Islet of Langerhans (tissue), 1 donor: ENCODE measurements around the gene RUSF1.
"Not testable (repeated sequence)": the region's sequence is repeated elsewhere in the genome, so short reads cannot be mapped to it uniquely, and the experiment has no call there.

Experiments
- FAIRE-seq: peaks from one replicate; lab custom pipeline; 2011; peaks lifted over from hg19 to GRCh38; lab: Jason Lieb, UNC

Gene RUSF1

DNA sequence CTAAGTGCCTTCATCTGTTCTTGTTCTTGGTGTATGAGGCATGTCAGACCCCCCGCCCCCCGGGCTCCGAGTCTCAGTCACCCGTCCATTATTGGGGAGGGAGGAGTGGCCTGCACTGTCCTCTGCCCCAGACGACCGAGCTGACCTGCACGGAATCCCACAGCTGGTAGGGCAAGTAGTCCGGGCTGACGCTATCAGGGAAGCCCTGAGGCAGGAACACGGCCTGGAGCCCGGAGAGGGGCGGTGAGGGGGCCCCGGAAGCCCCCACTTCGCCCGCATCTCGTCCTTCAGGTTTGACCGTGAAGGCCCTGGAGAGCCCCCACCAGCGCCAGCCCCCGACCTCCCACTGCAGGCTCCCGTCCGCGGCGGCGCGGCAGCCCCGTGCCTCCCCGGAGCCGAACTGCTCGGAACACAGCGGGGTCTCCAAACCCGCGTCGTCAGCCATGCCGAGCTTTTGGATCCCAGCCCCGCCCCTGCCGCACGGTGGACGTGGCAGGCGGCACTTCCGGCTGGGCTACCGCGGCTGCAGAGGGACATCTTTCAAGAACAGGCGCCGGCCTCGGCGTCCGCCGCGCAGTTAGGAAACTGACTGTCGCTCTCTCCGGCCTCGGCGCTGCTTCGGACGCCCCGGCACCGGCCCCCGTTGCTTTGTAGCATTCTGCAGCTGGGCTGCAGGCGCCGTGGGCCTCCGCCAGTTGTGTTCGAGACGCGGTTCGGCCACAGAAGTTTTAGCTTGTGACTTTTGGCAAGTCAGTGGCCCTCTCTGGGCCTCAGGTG, at the start of gene RUSF1:
Gene RUSF1 (minus strand): TSS at position 463 of the 777 bp plus-strand sequence. CDS start 18 bp downstream, at position 445.
- FAIRE-seq = no peak

DNA sequence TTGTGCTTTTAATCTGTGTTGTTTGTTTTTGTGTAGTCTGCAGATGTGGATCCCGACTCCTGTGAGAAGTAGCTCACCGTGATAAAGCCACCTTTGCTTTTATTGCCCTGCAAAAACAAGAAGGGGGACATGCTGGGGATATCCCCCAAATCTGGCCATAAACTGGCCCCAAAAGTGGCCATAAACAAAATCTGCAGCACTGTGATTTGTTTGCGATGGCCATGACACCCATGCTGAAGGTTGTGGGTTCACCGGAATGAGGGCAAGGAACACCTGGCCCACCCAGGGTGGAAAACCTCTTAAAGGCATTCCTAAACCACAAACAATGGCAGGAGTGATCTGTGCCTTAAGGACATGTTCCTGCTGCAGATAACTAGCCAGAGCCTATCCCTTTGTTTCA, 34.6 kb upstream of the RUSF1 start:
- no peak for FAIRE-seq

DNA sequence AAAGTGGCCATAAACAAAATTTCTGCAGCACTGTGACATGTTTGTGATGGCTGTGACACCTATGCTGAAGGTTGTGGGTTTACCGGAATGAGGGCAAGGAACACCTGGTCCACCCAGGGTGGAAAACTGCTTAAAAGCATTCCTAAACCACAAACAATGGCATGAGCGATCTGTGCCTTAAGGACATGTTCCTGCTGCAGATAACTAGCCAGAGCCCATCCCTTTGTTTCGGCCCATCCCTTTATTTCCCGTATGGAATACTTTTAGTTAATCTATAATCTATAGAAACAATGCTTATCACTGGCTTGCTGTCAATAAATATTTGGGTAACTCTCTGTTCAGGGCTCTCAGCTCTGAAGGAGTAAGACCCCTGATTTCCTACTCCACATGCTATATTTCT, 31.6 kb upstream of the RUSF1 start:
- not testable (repeated sequence) for FAIRE-seq

DNA sequence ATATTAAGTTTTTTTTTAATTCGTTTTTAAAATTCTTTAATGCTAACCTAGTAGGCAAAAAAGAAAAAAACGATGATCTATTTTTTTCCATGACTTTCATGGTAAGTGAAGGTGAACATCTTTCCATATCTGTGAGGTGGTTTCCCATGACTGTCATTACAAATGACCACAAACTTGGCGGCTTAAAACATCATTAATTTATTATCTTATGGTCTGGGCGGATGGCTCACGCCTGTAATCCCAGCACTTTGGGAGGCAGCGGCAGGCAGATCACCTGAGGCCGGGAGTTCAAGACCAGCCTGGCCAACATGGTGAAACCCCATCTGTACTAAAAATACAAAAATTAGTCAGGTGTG, 30.0 kb upstream of the RUSF1 start:
- not testable (repeated sequence) for FAIRE-seq

DNA sequence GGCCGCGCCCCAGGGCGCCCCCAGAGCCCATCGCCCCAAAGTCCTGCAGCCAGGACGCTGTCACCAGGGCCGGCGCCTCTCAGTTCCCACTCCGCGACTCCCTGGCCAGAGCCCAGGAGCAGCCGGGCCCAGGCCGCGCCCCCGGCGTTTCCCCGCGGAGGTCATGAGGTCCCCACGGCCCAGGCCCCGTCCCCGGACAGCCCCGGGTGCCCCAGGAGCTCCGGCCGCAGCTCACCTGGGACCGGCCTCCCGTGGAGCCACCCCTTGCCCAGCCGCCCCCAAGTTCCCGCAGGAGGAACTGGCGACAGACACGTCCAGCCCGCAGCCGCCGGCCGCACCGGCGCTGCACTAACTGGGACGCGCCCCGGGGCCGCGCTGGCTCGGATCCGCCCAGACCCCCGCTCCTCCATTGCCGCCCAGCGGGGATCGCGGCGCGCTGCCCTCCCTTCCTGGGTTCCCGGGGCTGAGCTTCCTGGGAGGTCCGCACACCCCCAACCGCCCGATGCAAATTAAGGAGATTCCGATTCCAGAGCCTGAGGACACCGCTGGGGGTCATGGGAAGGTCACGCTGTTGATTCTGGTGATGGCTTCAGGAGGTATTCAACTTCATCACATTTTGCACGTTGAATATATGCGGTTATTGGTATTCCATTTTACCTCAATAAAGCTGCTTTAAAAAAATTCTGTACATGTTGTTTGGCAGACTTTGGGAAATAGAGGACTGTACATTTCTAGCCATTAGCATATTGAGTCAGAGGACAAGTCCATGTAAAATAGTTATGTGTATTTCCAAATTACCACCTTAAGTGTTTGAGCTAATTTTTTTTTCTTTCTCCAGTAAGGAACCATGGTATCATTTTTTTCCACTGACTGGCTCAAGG, 29.4 kb upstream of the RUSF1 start:
- FAIRE-seq = no peak

DNA sequence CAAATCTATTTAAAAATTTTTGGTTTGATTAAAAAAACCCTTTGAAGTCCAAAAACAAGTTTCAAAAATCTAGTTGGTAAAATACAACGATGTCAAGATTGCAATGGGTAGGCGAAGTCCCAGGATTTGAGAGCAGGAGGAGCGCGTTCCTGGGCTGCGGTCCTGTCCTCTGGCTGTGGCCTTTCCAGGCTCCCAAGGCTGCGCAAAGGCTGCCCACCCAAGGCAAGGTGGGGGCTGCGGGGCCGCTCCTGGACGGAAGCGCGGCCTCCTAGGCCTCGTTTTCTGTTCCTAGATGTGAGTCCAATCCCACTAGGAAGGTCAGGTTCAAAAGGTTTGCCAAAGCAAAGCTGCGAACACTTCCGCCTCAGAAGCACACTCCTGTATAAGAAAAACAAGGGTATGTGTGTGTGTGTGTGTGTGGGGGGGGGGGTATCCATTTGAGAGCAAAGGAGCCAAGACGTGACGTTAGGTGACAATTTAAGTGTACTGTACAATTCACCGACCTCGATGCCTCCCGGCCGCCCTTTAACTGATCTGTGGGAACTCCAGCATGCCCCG, 28.7 kb upstream of the RUSF1 start:
- FAIRE-seq = no peak

DNA sequence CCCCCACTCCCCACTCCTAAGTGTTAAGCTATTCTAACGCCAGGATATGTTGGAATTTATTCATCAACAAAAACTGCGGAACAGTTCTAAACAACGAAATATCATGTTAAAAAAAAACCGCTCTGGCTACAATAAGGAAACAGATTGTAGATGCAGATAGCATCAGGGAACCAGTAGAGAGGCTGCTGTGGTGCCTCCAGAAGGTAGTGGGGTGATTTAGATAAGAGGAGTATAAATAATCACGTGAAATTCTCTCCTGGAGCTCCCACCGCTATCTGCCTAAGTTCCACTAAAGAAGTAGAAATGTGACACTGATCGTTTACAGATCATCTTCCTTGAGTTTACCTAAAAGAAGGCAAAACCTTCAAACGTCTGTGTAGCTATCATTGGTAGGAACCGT, 27.5 kb upstream of the RUSF1 start:
- FAIRE-seq = no peak

DNA sequence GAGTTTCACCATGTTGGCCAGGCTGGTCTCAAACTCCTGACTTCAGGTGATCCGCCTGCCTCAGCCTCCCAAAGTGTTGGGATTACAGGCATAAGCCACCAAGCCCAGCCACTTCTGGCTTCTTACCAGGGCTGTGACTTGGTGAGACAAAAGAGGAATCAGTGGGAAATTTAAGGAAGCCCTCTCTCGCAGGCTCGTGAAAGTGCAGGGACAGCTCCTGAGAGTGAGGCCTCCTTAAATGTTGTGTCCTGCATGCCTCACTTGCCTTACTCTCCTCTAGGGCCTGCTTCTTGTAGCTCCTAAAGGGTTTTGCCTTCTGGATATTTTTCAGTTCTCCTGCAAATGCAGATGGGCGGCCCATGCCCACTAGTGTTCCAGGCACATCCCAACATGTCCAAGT, 24.7 kb upstream of the RUSF1 start:
- FAIRE-seq = no peak

DNA sequence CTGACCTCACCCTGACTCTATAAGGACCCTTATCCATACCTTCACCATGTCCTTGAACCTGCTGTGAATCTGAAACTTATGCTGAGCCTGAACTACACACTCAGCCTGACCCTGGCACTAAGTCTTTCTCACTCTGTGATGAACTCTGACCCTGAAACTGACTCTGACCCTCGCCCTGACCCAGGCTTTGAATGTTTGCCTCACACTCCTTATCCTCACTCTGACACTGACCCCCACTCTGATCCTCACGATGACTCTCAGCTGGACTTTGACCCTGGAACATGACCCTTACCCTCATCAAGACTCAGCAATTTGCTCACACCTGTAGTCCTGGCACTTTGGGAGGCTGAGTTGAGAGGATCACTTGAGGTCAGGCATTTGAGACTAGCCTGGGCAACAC, 23.9 kb upstream of the RUSF1 start:
- FAIRE-seq = no peak

DNA sequence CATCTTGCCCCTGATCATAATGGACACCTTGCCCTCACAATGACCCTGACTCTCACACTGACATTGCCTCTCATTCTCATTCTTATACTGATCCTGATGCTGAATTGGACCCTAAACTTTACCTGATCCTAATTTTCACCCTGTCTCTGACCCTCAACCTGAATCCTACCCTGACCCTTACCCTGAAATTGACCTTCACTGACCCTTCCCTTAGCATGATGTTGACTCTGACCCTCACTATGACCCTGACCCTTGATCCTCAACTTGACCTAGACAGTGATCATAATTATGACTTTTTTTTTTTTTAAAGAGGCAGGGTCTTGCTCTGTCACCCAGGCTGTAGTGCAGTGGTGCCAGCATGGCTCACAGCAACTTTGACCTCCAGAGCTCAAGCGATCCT, 22.9 kb upstream of the RUSF1 start:
- FAIRE-seq = no peak

DNA sequence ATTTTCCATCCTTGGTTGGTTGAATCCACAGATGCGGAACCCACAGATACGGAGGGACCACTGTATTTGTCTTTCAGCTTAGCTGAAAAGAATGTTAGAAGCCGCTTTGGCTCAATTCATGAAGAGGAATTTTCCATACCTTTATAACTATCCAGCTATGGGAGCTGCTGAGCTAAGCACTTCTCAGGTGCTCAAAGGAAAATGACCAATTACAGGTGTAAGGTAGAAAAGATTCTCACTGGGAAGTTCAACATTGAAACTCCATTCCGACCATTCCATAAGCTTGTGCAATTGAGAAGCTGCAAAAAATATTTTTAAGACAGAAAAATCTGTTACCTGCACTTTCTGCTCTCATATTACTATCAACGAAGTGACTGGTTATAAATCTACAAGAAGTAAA, 22.2 kb upstream of the RUSF1 start:
- no peak for FAIRE-seq

DNA sequence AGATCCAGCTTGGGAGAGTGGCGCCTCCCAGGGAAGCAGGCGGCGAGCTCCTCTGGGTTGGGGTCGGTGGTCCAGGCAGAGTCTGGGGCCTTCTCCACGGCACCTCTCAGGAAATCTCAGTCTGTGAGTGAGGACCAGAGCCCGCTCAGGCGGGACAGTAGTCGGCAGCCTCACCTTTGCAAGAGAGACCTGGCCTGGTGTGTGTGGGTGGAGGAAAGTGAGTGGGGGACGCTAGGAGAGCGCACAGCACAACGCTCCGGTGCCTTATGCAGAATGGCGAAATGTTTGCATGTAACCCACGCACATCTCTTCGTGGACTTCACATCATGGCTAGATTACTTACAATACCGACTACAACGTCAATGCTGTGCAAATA, 21.7 kb upstream of the RUSF1 start:
- FAIRE-seq = no peak

DNA sequence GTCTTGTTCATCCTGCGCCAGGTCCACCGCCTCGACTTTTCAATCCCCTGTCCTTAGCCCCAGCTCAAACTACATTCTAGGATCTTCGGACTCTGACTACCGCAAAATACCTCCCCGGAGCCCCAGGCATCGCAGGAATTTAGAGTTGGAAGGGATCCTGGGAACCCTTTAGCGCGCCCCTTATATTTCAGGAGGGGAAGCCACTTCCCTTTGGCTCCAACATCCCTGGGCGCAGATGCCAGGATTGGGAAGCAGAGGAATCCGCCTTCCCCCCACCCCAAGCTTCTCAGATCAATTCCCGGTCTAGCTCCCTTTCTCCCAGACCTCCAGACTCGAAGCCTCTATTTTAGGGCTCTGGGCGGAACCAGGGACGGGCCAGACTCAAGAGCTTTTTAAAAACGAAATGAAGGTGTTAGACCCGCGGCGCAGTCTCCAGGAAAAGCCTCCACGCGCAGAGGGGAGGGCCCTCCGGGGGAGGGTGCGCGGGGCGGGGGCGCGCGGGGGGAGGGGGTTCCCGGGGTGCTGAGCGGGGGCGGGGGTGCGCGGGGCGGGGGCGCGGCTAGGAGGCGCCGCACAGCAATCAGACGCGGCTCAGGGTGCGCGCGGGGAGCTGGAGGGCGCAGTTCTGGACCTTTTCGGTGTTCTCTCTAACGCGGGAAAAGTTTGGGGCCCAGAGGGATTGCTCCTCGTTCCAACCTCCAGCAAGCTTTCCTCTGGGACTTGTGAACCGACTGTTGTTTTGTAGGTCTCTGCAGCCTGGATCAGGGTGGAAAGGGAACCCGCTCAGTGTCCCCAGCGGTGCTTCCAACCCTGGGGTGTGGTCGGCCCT, 21.1 kb upstream of the RUSF1 start:
- no peak for FAIRE-seq

DNA sequence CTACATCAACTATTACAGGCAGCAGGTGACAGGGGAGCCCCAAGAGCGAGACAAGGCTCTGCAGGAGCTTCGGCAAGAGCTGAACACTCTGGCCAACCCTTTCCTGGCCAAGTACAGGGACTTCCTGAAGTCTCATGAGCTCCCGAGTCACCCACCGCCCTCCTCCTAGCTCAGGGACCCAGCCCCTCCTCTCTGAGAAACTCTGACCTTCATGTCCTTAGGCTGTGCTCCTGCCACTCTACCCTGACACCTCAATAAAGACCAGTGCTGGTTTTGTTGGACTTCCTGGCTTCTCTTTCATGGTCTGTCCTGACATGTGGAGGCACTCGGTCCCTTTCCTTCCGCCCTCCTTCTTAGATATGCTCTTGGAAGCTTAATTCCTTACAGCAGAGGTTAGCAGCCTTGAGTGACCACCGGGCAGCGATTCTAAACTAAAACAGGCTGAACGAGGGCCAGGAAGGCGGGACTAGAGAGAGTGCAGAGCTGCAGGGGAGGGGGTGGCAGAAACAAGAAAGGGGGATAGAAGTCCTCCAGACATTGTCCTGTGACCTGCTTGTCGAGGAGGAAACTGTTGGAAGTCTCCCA, 20.4 kb upstream of the RUSF1 start:
- FAIRE-seq = no peak

DNA sequence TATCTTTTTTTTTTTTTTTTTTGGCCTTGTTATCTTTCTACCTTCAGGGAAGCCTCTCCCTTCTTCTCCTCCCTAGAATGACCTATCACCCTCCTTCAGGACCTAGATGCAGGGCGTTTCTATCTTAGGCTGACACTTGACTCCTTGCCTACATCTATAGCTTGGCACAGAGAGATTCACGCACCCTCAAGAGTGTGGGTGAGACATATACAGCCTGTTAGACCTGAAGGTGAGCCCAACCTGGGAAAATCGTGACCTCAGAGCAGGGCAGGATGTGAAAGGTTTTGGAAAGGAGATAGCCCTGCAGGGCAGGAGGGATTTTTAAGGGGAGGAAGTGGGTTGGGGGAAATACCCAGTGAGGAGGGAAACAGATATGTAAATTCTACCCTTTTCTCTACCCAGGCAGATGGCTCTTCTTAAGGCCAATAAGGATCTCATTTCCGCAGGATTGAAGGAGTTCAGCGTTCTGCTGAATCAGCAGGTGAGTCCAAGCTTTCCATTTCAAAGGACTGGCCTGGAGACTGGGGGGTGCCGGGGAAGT, 19.6 kb upstream of the RUSF1 start, which contains the start of gene AHSP:
Gene AHSP (plus strand): TSS at position 167 of the 541 bp plus-strand sequence. CDS start 240 bp downstream, at position 407.
- FAIRE-seq = no peak

DNA sequence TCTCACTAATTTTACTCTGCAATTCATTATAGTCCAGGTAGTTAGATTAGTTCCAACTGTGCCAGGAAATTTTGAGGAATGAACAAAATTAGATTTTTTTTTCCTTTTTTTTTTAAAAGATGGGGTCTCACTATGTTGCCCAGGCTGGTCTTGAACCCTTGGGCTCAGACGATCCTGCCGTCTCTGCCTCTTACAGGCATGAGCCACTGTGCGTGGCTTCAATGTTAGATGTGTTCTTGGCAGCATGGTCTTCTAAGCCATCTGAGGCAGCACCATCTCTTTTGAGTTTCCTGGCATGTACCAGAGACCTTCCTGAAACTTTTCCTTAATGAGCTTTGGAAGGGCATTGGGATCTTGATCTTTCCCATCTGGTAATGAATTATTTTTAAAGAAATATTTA, 16.9 kb upstream of the RUSF1 start:
- FAIRE-seq = no peak

DNA sequence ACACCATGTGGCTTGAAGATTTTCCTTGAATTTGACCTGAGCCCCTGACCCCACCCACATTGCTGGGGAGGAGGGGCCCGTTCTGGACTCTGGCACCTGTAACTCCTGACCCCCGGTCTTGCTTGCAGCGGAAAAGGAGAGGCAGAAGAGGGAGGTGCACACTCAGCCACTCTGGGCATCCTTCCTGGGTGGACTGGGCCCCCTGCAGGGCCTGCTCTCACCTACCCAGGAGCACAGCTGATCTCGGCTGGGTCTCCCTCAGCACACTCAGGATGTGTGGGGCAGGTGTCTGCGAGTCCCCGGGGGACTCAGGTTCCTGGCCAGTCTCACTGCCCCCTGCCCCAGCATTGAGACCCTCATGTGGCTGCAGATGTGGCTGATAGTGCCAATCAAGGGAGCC, 15.6 kb upstream of the RUSF1 start:
- not testable (repeated sequence) for FAIRE-seq

DNA sequence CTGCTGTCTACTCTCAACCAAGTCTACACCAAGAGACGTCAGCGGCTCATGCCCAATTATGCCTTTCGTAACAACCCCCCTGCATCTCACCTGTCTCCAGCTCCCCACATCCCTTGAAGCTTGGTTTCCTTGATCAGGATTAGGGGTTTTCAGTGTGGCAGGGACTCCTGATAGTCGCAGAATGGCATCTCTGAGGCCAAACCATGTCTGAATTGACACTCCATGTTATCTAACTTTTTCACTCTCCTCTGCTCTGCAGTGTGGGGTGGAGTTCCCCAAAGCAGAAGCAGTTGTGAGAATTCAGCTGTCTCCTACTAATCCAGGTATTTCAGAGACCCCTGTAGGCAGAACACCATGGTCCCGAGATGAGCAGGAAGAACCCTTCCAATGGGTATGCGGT, 13.9 kb upstream of the RUSF1 start:
- no peak for FAIRE-seq

DNA sequence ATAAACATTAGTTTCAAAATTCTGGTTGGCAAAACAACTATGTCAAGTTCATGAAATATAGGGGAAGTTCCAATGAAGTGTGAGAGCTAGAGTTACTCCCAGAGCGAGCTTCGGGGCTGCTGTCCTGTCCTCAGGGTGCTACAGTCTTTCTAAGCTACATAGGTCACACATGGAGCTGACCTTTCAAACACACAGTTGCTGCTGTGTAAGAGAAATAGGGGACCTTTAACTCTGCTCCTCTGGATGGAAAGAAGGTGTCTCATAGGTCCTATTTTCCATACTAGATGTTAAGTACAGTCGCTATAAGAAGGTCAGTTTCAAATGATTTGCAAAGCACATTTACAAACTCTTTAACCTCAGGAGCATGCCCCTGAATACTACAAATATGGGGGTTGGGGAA, 13.2 kb upstream of the RUSF1 start:
- no peak for FAIRE-seq

DNA sequence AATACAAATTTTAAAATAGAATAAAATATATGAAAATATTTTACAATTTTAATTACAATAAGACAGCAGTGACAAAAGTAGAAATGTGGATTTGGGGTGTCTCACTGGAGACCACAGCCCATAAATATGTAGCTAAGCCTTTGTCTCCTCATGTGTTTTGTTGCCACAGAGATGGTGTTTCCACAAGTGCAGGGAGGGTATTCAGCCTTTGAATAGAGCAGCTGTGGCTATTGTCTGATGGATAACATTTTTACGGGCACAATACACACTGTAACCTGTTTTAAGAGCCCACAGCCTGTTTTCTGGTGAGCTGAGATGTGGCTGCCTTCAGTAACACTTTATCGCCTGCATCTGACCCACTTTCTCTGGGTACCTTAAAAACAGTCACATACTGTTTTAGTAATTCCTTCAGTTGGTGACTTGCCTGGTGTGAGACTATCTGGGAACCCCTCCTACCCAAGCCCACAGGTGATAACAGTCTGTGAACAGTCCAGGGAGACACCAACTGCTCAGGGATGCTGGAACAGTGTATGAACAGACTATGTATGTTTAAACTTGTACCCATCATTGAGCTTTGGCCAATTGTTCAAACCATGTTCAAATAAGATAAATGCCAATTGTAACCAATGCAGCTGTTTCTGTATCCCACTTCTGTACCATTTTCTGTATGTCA, 11.7 kb upstream of the RUSF1 start:
- FAIRE-seq = no peak

DNA sequence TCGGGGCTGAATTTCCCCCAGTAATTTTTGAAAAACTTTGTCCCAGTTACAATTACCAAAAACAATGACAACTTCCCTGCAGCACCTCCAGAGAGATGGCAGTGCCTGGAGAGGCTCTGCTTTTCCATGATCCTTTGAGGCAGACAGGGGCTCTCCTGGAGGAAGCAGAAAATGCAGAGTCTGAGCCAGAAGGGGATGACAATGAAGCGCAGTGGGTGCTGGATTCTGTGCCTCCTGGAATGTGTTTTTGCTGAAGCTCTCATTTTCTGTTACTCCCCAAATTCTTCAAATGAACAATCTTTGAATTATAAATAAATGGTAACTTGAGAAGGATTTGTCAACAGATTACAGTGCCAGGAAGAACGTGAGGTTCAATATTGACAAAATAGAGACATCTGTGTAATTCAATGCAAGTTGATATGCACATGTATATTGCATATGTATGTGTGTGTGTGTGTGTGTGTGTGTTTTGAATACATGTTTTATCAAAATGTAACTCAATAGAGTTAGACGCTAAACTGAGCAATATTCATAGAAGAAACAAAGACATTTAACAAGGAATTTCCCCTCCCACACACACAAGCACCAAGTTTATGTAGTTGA, 9.7 kb upstream of the RUSF1 start:
- no peak for FAIRE-seq
